Adipose tissue (tissue), 3 donors: ENCODE results near the gene MTHFD2L. TPM values are rescaled to one million over a fixed set of nuclear protein-coding genes. Genes with fewer than 3 reads are reported as not detected.
"Not testable (repeated sequence)": the region's sequence is repeated elsewhere in the genome, so short reads cannot be mapped to it uniquely, and the experiment has no call there.

Experiments used
- H3K27ac ChIP-seq: one replicate; pipeline ENCODE4 v1.5.1; 2013; ENCODE audit warnings: low read depth, low read length
- WGBS, 3 donors: extraction: QIAGEN DNeasy Blood & Tissue Kit; methylation state at CpG; one replicate each; pipeline ENCODE4 v1.1.7; 2013; 5-methylcytosine and 5-hydroxymethylcytosine counted together
- polyA plus RNA-seq, 3 donors: library from polyadenylated mRNA; stranded (reverse); fragments of 200-250 nt; gene quantifications; one replicate each; pipeline ENCODE4 v1.2.3, GENCODE V29; 2013
- donor health status: healthy with polysubstance abuse.
- donor health status: Bipolar disorder and iron deficiency.
- donor health status: healthy.

The MTHFD2L gene
- polyA plus RNA-seq, 3 donors = 4.5 to 7.8 (median 5.1) TPM

DNA sequence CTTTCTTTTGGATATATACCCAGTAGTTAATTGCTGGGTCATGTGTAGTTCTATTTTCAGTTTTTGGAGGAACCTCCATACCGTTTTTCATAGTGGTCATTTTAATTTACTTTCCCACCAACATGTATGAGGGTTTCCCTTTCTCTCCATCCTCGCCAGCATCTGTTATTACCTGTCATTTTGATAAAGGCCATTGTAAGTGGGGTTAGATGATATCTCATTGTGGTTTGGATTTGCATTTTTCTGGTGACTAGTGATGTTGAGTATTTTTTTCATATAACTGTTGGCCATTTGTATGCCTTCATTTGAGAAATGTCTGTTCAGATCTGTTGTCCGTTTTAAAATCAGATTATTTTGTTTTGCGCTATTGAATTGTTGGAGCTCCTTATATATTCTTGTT is 30.2 kb upstream of the MTHFD2L start:
- no peak overlapping the region for H3K27ac ChIP-seq
- 76 to 90% (median 79%) methylated on average over 4 of the region's 4 CpGs for WGBS, 3 donors

DNA sequence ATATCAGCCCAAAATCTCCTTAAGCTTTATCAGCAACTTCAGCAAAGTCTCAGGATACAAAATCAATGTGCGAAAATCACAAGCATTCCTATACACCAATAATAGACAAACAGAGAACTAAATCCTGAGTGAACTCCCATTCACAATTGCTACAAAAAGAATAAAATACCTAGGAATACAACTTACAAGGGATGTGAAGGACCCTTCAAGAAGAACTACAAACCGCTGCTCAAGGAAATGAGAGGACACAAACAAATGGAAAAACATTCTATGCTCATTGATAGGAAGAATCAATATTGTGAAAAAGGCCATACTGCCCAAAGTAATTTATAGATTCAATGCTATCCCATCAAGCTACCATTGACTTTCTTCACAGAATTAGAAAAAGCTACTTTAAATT is 27.1 kb upstream of the MTHFD2L start:
- H3K27ac ChIP-seq = not testable (repeated sequence)
- 96 to 97% (median 97%) methylated on average over 2 of the region's 2 CpGs for WGBS, 3 donors

- not testable (repeated sequence) for H3K27ac ChIP-seq
Observed at GRCh38 chr4:74132188-74132587, 25.7 kb upstream of the MTHFD2L start.

GRCh38 chr4:74132944-74133343 is 25.0 kb upstream of the MTHFD2L start:
- no peak overlapping the region for H3K27ac ChIP-seq
- WGBS, 3 donors = 86 to 87% (median 87%) methylated on average over 1 of the region's 1 CpG

DNA sequence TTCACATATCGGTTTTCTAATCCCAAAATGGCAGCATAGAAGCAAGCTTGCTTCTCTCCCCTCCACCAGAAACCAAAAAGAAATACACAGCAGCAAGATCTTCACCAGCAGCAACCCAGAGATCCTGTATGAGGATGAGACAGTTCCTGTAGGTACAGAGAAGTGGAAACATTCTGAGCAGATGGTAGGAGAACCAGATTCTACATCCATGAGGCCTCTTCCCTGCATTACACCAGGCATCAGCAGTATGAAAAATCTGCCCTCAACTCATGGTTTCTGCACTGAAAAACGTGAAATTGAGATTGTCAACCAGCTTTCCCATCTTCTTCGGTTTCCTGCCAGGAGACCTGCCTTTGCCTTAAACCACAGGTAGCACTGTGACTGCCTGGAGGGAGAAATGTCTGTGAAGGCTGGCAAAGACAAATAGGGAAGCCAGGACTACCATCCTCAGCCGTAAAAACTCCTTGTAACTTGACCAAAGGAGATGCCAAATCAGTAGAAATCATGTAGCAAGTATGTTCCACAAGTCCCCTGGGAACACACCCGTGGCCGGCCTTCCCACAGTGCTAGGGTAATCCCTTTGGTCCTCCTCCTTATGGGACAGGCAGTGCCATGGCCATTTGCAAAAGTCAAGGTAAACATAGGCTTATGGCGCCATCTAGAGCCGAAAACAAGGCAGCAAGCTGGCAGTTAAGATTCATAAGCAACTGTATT is 24.0 kb upstream of the MTHFD2L start:
- H3K27ac ChIP-seq = no peak overlapping the region

DNA sequence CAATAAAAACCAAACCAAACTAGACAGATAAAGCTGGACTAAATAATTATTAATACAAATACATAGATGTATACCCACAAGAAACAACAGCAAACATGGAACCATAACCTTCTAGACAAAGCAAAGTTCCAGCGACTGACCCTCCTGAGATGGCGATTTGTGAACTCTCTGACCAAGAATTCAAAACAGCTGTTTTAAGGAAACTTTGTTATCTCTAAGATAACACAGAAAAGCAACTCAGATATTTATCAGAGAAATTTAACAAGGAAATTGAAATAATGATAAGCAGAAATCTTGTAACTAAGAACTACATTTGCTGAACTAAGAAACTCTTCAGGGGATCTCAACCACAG is 23.4 kb upstream of the MTHFD2L start:
- no peak overlapping the region for H3K27ac ChIP-seq
- 30 to 48% (median 43%) methylated on average over 2 of the region's 2 CpGs for WGBS, 3 donors

More for the DNA sequence above, 24.0 kb upstream of the MTHFD2L start:
- WGBS, 3 donors = 31 to 41% (median 37%) methylated on average over 8 of the region's 8 CpGs

GRCh38 chr4:74146581-74147129 is 11.3 kb upstream of the MTHFD2L start:
- 73 to 88% (median 88%) methylated on average over 4 of the region's 4 CpGs for WGBS, 3 donors
- H3K27ac ChIP-seq = no peak overlapping the region

DNA sequence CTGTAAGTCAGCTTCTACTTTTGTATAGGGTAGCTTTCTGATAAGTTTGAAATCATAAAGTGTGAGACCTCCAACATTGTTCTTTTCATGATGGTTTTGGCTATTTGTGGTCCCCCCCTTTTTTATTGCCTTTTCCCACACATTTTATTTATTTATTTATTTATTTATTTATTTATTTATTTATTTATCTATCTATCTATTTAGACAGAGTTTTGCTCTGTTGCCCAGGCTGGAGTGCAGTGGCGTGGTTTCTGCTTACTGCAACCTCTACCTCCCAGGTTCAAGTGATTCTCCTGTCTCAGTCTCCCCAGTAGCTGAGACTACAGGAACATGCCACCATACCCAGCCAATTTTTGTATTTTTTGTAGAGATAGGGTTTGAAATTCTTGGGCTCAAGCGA is 9.7 kb upstream of the MTHFD2L start:
- no peak overlapping the region for H3K27ac ChIP-seq
- 91 to 93% (median 91%) methylated on average over 2 of the region's 2 CpGs for WGBS, 3 donors

GRCh38 chr4:74152836-74153235 is 5.1 kb upstream of the MTHFD2L start:
- no peak overlapping the region for H3K27ac ChIP-seq

DNA sequence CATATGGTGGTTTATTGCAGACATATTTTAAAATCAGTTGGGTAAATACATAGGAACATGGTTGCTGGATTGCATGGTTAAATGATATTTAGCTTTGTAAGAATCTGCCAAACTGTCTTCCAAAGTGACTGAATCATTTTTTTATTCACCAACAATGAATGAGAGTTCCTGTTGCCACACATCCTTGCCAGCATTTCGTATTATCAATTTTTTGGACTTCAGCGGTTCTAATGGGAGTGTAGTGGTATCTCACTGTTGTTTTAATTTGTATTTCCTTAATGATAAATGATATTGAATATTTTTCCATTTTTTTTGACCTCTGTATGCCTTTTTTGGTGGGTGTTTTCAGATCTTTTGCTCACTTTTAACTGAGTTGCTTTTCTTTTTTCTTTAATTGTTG is 1.4 kb upstream of the MTHFD2L start:
- 61 to 72% (median 62%) methylated on average over 2 of the region's 2 CpGs for WGBS, 3 donors
- H3K27ac ChIP-seq = no peak overlapping the region

GRCh38 chr4:74157154-74157553 is 764 bp upstream of the MTHFD2L start:
- WGBS, 3 donors = 5 to 7% (median 6%) methylated on average over 2 of the region's 2 CpGs
- no peak overlapping the region for H3K27ac ChIP-seq

DNA sequence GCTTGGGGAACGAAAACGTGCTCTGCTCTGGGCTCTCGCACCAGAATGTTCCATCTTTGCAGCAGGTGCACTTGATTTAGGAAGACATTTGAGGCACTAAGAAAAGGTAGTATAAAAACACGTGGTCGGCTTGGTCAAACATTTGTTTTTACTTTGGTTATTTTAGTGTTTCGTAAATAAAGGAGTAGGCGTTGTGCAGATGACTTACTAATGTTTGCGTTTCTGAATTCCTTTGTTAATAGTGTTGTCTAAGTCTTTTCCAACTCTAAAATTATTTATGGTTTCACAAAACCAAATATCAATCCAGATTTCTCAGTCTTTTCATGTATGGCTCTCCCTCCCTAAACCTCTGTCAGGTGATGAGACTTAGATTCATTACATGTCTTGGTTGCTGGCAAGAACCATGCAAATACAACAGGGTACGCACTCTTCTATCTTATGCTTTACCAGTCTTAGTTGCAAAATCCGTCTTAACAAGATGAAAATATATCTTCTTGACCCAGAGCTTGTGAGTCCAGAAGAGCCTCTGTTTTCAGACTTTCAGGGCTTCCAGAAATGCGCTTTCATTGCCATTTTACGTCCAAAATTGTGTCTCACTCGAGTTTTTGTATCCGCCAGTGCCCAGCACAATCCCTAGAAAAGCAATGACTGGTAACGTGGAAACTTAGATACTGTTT is 686 bp downstream of the MTHFD2L start:
- WGBS, 3 donors = 13 to 25% (median 22%) methylated on average over 15 of the region's 15 CpGs
- H3K27ac ChIP-seq = no peak overlapping the region

DNA sequence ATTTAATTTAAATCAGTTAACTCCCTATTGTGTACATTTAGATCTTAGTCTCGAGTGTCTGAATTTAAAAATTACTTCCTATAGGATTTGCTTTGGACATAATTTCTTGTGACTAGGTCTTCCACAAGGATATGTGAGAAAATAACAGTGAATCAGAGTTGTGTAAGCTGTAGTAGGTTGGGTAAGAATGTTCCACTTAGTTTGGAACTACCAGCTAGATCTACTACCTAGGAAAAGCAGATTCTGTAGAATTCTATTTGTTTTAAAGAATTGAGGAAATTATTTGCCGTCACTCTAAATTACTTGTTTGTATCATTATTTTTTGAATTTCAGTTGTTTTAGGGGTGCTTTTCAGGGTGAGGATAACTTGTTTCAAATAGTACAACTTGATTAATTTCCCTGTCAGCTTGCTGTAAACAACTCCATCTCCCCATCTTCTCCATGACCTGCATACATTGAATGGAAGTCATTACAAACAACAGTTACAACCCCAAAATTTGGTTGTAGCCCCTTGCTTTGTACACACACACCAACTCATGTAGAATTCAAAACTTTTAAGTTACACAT is 1.3 kb downstream of the MTHFD2L start:
- no peak overlapping the region for H3K27ac ChIP-seq
- 33 to 70% (median 66%) methylated on average over 2 of the region's 2 CpGs for WGBS, 3 donors

DNA sequence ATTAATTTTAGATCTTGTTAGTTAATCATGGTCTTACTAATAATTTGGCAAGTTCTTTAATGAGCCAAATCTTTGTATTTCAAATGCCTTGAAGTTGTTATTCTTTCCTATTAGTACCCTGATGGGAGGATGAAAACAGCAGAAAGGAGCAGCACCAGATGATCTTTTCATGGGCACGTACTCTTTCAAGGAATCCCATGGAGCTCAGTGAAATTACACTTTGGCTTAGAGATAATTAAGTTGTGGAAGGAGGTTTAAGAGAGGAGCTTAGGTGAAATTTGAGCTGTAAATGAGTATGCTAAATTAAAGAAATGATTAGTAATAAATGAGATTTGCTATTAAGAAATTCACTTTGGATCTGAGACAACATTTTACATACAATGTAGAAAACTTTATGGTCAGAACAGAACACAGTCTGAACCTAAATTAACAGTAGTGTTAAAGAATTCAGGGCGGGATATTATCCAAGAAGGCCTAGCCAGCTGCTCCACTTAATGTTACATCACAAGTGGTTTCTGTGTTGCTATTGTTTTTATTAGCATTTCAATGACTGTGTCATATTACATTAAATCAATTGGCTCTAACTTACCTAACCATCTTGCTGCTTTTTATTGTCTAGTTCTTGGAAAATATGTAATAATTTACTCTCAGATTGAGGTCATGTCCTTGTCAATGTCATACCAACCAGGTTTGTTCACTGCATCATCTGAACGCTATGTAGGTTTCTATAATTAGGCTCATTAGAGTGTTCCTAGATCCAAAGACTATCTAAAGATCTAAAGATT is 3.9 kb downstream of the MTHFD2L start:
- H3K27ac ChIP-seq = no peak overlapping the region
- WGBS, 3 donors = 69 to 94% (median 91%) methylated on average over 3 of the region's 3 CpGs

DNA sequence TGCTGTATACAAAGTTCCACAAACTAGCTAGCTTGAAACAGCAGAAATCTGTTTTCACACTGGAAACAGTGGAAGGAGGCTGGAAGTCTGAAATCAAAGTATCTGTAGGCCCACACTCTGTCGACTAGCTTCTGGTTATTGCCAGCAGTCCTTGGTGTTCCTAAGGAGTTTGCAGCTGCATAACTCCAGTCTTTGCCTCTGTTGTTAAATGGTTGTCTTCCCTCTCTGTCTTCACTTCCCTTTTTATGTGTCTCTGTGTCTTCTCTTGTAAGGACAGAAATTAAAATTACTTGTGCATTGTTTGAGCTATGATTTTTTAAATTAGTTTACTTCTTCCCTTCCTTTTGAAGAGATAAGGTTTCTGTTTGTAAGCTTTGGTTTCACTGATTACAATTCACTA is 8.2 kb downstream of the MTHFD2L start:
- 52 to 72% (median 61%) methylated on average over 1 of the region's 1 CpG for WGBS, 3 donors

DNA sequence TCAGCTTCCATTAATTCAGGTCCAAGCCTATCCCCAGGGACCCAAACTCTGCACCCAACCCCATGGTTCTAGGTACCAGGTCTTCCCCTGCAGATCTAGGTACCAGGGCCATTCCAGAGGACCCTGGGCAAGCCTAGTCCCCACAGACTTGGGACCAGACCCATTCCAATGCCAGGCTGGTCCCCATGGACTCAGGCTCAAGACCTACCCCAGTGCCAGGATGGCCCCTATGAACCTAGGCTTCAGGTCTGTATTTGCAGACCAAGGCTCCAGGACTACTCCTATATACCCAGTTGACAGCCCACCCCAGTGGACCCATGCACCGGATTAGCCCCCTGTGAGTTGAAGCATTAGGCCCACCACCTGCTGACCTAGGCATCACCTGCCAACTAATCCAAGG is 8.9 kb downstream of the MTHFD2L start:
- H3K27ac ChIP-seq = no peak overlapping the region
- 93 to 100% (median 96%) methylated on average over 1 of the region's 1 CpG for WGBS, 3 donors

More for the DNA sequence above, 8.2 kb downstream of the MTHFD2L start:
- no peak overlapping the region for H3K27ac ChIP-seq

GRCh38 chr4:74167585-74167984 is 9.7 kb downstream of the MTHFD2L start:
- H3K27ac ChIP-seq = no peak overlapping the region
- WGBS, 3 donors = 97 to 100% (median 98%) methylated on average over 2 of the region's 2 CpGs

GRCh38 chr4:74168841-74169240 is 10.9 kb downstream of the MTHFD2L start:
- H3K27ac ChIP-seq = no peak overlapping the region
- WGBS, 3 donors = 87 to 92% (median 91%) methylated on average over 2 of the region's 2 CpGs

DNA sequence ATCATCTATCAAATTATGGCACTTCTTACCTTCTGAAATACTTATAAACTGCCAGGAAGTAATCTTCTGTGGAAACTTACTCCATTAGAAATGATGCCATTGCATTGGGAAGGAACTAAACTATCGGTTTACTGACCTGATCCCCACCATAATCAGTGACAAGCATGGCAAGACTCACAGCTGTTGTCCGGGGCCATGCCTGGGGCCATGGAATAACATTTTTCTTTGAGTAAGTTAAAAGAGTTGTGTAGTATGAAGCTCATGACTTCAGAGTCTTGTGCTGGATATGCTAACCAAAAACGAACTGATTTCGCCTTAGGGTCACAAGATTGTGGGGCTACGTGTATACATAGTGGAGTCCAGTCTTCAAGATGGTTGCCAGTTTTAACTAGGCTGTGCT is 15.4 kb downstream of the MTHFD2L start:
- no peak overlapping the region for H3K27ac ChIP-seq
- 85 to 92% (median 88%) methylated on average over 5 of the region's 5 CpGs for WGBS, 3 donors
